Neural cell (in vitro differentiated cells): ENCODE data around the gene CYLC2. TPM values are rescaled to one million over a fixed set of nuclear protein-coding genes. Genes with fewer than 3 reads are reported as not detected.

ENCODE experiments used
- H2AFZ ChIP-seq: fragments of 200-600, 300-800 bp; sonication (generic), shearing (Covaris generic); 2 replicates; pipeline ENCODE4 v1.6.0; 2014; ENCODE audit warnings: low read depth, mild to moderate bottlenecking, antibody characterized with exemption, low read length, moderate library complexity
- H3F3A ChIP-seq: fragments of 200-600 bp; shearing (Covaris generic); 2 replicates; pipeline ENCODE4 v1.6.1; 2016; ENCODE audit warnings: mild to moderate bottlenecking, moderate library complexity, mixed read lengths, antibody characterized with exemption, low read length; ENCODE audit not compliant: insufficient read depth, poor library complexity, severe bottlenecking
- H3K27ac ChIP-seq: fragments of 200-600, 300-800 bp; sonication (generic), shearing (Covaris generic); 2 replicates; pipeline ENCODE4 v1.5.1; 2014; ENCODE audit warnings: mild to moderate bottlenecking, low read length, moderate library complexity
- H3K27me3 ChIP-seq: fragments of 300-800, 200-600 bp; sonication (generic), shearing (Covaris generic); 2 replicates; pipeline ENCODE4 v1.6.0; 2014; ENCODE audit warnings: mild to moderate bottlenecking, low read depth, low read length, moderate library complexity; ENCODE audit not compliant: insufficient read depth
- H3K36me3 ChIP-seq: fragments of 300-800, 200-600 bp; sonication (generic), shearing (Covaris generic); 2 replicates; pipeline ENCODE4 v1.5.1; 2014; ENCODE audit warnings: mild to moderate bottlenecking, antibody characterized with exemption, low read length, moderate library complexity; ENCODE audit not compliant: insufficient read depth
- H3K4me2 ChIP-seq: fragments of 300-800, 200-600 bp; sonication (generic), shearing (Covaris generic); 2 replicates; pipeline ENCODE4 v1.6.0; 2014; ENCODE audit warnings: mild to moderate bottlenecking, low read length
- H3K4me3 ChIP-seq: fragments of 300-800, 200-600 bp; sonication (generic), shearing (Covaris generic); 2 replicates; pipeline ENCODE4 v1.5.1; 2014; ENCODE audit warnings: mild to moderate bottlenecking, low read length, moderate library complexity
- H3K79me2 ChIP-seq: fragments of 200-600 bp; shearing (Covaris generic); replicated peaks from 2 replicates; pipeline ENCODE4 v1.6.0; 2014; ENCODE audit warnings: mild to moderate bottlenecking, low read length, moderate library complexity; ENCODE audit not compliant: insufficient read depth
- H3K9ac ChIP-seq: fragments of 300-800, 200-600 bp; sonication (generic), shearing (Covaris generic); 2 replicates; pipeline ENCODE4 v1.6.1; 2016; ENCODE audit warnings: mild to moderate bottlenecking, low read length, mixed read lengths
- H3K9me2 ChIP-seq: fragments of 200-600 bp; shearing (Covaris generic); 2 replicates; pipeline ENCODE4 v1.6.1; 2016; ENCODE audit warnings: mild to moderate bottlenecking, low read length, mixed read lengths; ENCODE audit not compliant: insufficient read depth
- H3K9me3 ChIP-seq: fragments of 200-600, 300-800 bp; sonication (generic), shearing (Covaris generic); 2 replicates; pipeline ENCODE4 v1.6.1; 2016; ENCODE audit warnings: mild to moderate bottlenecking, mixed run types, low read length, moderate library complexity, mixed read lengths
- H4K20me1 ChIP-seq: fragments of 200-600 bp; shearing (Covaris generic); 2 replicates; pipeline ENCODE4 v1.6.1; 2016; ENCODE audit warnings: mild to moderate bottlenecking, mixed run types; ENCODE audit not compliant: insufficient read depth
- CTCF ChIP-seq: fragments of 450-650 bp; IDR thresholded peaks from 2 replicates; pipeline ENCODE4 v1.5.1; 2014; ENCODE audit warnings: antibody characterized with exemption, mild to moderate bottlenecking, moderate library complexity; ENCODE audit not compliant: poor library complexity, severe bottlenecking
- EP300 ChIP-seq: fragments of 450-650 bp; conservative IDR thresholded peaks from 2 replicates; pipeline ENCODE4 v1.6.1; 2014; ENCODE audit warnings: antibody characterized with exemption, mild to moderate bottlenecking, moderate library complexity; ENCODE audit not compliant: poor library complexity, severe bottlenecking
- EZH2 ChIP-seq: fragments of 200-600, 300-800 bp; shearing (Covaris generic), sonication (generic); IDR thresholded peaks from 2 replicates; pipeline ENCODE4 v1.6.1; 2014; ENCODE audit warnings: antibody characterized with exemption, low read length, borderline replicate concordance, mild to moderate bottlenecking; ENCODE audit not compliant: insufficient read depth, poor library complexity, severe bottlenecking
- MXI1 ChIP-seq: fragments of 450-650 bp; conservative IDR thresholded peaks from 2 replicates; pipeline ENCODE4 v1.6.1; 2014; ENCODE audit warnings: antibody characterized with exemption, mild to moderate bottlenecking; ENCODE audit not compliant: poor library complexity, severe bottlenecking
- POLR2AphosphoS5 ChIP-seq: IDR thresholded peaks from 2 replicates; pipeline ENCODE4 v1.6.1; 2012
- RAD21 ChIP-seq: fragments of 450-650 bp; conservative IDR thresholded peaks from 2 replicates; pipeline ENCODE4 v1.6.1; 2014; ENCODE audit warnings: antibody characterized with exemption, mild to moderate bottlenecking, moderate library complexity
- REST ChIP-seq: IDR thresholded peaks from 2 replicates; pipeline ENCODE4 v1.6.1; 2012; ENCODE audit warnings: borderline replicate concordance
- SMC3 ChIP-seq: fragments of 450-650 bp; conservative IDR thresholded peaks from 2 replicates; pipeline ENCODE4 v1.6.1; 2014; ENCODE audit warnings: antibody characterized with exemption, mild to moderate bottlenecking, moderate library complexity; ENCODE audit not compliant: poor library complexity
- TAF1 ChIP-seq: IDR thresholded peaks from 2 replicates; pipeline ENCODE4 v1.6.1; 2012; ENCODE audit warnings: low read depth
- polyA plus RNA-seq: library from polyadenylated mRNA; depleted of rRNA; stranded (reverse); fragments of >200 nt; gene quantifications from 2 replicates; pipeline ENCODE4 v1.2.3, GENCODE V29; 2014

The CYLC2 gene
- polyA plus RNA-seq, 1 donor from 2014 or later = not detected

- Histone ChIP-seq H3K36me3 (no peaks in the 10 kb centered on the region), H3K27me3 (no peaks in the 10 kb centered on the region), H3K79me2 (no peaks in the 10 kb centered on the region), H2AFZ (no peak overlapping the region), H3F3A (no peaks in the 10 kb centered on the region), H3K4me2 (no peak overlapping the region), H3K4me3 (no peak overlapping the region), H3K9ac (no peak overlapping the region), H3K9me3 (peaks cover 6% of the 10 kb centered on the region), H4K20me1 (no peaks in the 10 kb centered on the region), H3K27ac (no peak overlapping the region), H3K9me2 (no peaks in the 10 kb centered on the region)
- TF ChIP-seq EZH2 = no peak
- no peak for TF ChIP-seq POLR2AphosphoS5
- no peak for TF ChIP-seq EP300
- TF ChIP-seq TAF1 = no peak
- TF ChIP-seq MXI1 = no peak
- no peak for TF ChIP-seq RAD21
- TF ChIP-seq SMC3 = no peak
- TF ChIP-seq REST = no peak
- TF ChIP-seq CTCF = no peak
Observed at GRCh38 chr9:102975251-102975650, 19.9 kb upstream of the CYLC2 start.

GRCh38 chr9:102985162-102985895 is 9.8 kb upstream of the CYLC2 start:
- Histone ChIP-seq H3K4me3 (no peak overlapping the region), H3K36me3 (no peaks in the 10 kb centered on the region), H3K9me3 (no peaks in the 10 kb centered on the region), H3K79me2 (no peaks in the 10 kb centered on the region), H4K20me1 (no peaks in the 10 kb centered on the region), H3K9me2 (no peaks in the 10 kb centered on the region), H3K9ac (no peak overlapping the region), H2AFZ (no peak overlapping the region), H3F3A (no peaks in the 10 kb centered on the region), H3K27me3 (no peaks in the 10 kb centered on the region), H3K4me2 (no peak overlapping the region), H3K27ac (no peak overlapping the region)
- TF ChIP-seq EZH2 (no peak), RAD21 (no peak), POLR2AphosphoS5 (no peak), MXI1 (no peak), TAF1 (no peak), CTCF (no peak), REST (no peak), EP300 (no peak), SMC3 (no peak)
